NB4 (cell line): ENCODE measurements around the gene HHATL.
"Not testable (repeated sequence)": the region's sequence is repeated elsewhere in the genome, so short reads cannot be mapped to it uniquely, and the experiment has no call there.

Experiments used
- DNase-seq: peaks from one replicate; pipeline ENCODE4 v3.0.0; 2010; ENCODE audit warnings: low read depth
- H3K4me3 ChIP-seq: one replicate; pipeline ENCODE4 v1.5.1; 2011; ENCODE audit warnings: mild to moderate bottlenecking, low read depth, low read length, moderate library complexity
- CTCF ChIP-seq: IDR thresholded peaks from one replicate; pipeline ENCODE4 v1.5.1; 2012; ENCODE audit warnings: low read depth, low read length
- MAX ChIP-seq: IDR thresholded peaks from 2 replicates; pipeline ENCODE4 v1.6.1; 2011; ENCODE audit warnings: low read depth, low read length
- MYC ChIP-seq: IDR thresholded peaks from 2 replicates; pipeline ENCODE4 v1.6.1; 2011; ENCODE audit warnings: low read depth, low read length
- POLR2A ChIP-seq: IDR thresholded peaks from 2 replicates; pipeline ENCODE4 v1.6.1; 2011; ENCODE audit warnings: mild to moderate bottlenecking; ENCODE audit not compliant: insufficient read length; ENCODE audit errors: extremely low read depth

Gene HHATL

GRCh38 chr3:42729404-42730145 lies 27.0 kb upstream of the HHATL start:
- TF ChIP-seq CTCF (no peak), POLR2A (no peak), MYC (no peak), MAX (no peak)
- H3K4me3 ChIP-seq: no peak overlapping the region
- no peak for DNase-seq

- no peak for DNase-seq
- TF ChIP-seq CTCF (no peak), MYC (no peak), POLR2A (no peak)
Measured at GRCh38 chr3:42728668-42729364, 26.2 kb upstream of the HHATL start.

GRCh38 chr3:42728056-42728455 lies 25.5 kb upstream of the HHATL start:
- DNase-seq: no peak
- no peak for TF ChIP-seq CTCF
- TF ChIP-seq MAX: no peak
- TF ChIP-seq MYC: no peak
- no peak for TF ChIP-seq POLR2A
- no peak overlapping the region for H3K4me3 ChIP-seq

More at GRCh38 chr3:42728668-42729364, 26.2 kb upstream of the HHATL start:
- no peak overlapping the region for H3K4me3 ChIP-seq

GRCh38 chr3:42725454-42725853 lies 22.9 kb upstream of the HHATL start:
- H3K4me3 ChIP-seq: no peak overlapping the region
- TF ChIP-seq MYC (no peak), POLR2A (no peak), CTCF (no peak), MAX (no peak)
- DNase-seq: no peak

- TF ChIP-seq POLR2A (no peak), MAX (no peak), CTCF (no peak), MYC (no peak)
Measured at GRCh38 chr3:42723219-42723618, 20.6 kb upstream of the HHATL start.

GRCh38 chr3:42722442-42722841 lies 19.8 kb upstream of the HHATL start:
- H3K4me3 ChIP-seq, DNase-seq: not testable (repeated sequence)

More at GRCh38 chr3:42723219-42723618, 20.6 kb upstream of the HHATL start:
- H3K4me3 ChIP-seq: no peak overlapping the region
- DNase-seq: no peak
